Cardiac fibroblast (primary cell): Measurements from ENCODE around the gene ERC2.
A peak's percentile ranks its signal among the peaks of the same experiment; 100 is the strongest.
"Not testable (repeated sequence)": the region's sequence is repeated elsewhere in the genome, so short reads cannot be mapped to it uniquely, and the experiment has no call there.

ENCODE experiments used
- DNase-seq, 2 donors: peaks; one replicate each; pipeline versions ENCODE4 v3.0.0 to v3.0.0-alpha.2; 2010; ENCODE audit warnings: low read depth in 2 of 2
- H3K4me3 ChIP-seq, 2 donors: replicated peaks in 1 of 2; 1 replicate in 1 of 2; 2 replicates in 1 of 2; pipeline ENCODE4 v1.5.1; 2011; ENCODE audit warnings: low read depth in 2 of 2, low read length in 2 of 2, mild to moderate bottlenecking in 2 of 2, moderate library complexity in 1 of 2
- TF ChIP-seq, protein P1 (sequence below): IDR thresholded peaks from one replicate; pipeline ENCODE4 v1.5.1; 2011; ENCODE audit warnings: low read depth, mild to moderate bottlenecking, low read length, inconsistent platforms

ERC2 gene

DNA sequence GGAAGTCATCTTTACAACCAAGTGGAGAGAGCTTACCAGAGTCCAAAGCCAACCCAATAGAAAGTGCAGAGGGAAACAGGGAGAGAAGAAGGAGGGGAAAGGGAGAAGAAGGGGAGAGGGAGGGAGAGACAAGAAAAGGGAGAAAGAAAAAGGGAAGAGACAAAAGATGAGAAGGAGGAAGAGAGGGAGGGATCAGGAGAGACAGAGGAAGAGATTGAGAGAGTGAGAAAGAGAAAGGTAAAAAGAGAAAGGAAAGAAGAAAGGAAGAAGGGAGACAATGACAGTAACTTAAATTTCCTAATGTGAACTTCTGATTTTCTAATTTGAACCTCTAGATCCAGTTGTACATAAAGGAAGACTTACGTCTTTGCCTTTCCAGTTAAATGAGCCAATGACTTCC, 960.5 kb downstream of the ERC2 start:
- TF ChIP-seq, protein P1, sequence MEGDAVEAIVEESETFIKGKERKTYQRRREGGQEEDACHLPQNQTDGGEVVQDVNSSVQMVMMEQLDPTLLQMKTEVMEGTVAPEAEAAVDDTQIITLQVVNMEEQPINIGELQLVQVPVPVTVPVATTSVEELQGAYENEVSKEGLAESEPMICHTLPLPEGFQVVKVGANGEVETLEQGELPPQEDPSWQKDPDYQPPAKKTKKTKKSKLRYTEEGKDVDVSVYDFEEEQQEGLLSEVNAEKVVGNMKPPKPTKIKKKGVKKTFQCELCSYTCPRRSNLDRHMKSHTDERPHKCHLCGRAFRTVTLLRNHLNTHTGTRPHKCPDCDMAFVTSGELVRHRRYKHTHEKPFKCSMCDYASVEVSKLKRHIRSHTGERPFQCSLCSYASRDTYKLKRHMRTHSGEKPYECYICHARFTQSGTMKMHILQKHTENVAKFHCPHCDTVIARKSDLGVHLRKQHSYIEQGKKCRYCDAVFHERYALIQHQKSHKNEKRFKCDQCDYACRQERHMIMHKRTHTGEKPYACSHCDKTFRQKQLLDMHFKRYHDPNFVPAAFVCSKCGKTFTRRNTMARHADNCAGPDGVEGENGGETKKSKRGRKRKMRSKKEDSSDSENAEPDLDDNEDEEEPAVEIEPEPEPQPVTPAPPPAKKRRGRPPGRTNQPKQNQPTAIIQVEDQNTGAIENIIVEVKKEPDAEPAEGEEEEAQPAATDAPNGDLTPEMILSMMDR, result no peak
- H3K4me3 ChIP-seq, result no peak overlapping the region
- no peak for DNase-seq

DNA sequence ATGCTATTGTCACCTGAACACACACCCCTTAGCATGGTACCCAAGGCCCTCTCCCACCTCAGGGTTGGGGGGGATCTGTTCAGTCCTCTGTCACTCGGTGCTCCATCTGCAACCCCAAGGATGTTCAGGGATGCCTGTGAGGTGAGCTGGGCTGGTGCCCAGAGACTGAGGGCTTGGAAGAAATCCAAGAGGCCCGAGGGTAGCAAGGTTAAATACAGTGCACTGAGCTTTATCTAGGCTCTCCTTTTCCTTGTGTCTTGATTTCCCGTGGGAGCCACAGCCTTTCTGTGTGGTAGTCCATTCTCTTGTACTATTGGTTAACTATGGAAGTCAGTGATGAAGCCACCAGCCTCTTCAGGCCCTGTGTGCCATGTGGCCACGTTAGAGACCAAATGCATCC, 962.5 kb downstream of the ERC2 start:
- TF ChIP-seq, protein P1, result no peak
- H3K4me3 ChIP-seq, result no peak overlapping the region
- no peak for DNase-seq

GRCh38 chr3:55505102-55505501, 963.2 kb downstream of the ERC2 start:
- peak in 1 of 2 donors; percentile 47 for DNase-seq
- TF ChIP-seq, protein P1, result peak; percentile 21
- not testable (repeated sequence) for H3K4me3 ChIP-seq

DNA sequence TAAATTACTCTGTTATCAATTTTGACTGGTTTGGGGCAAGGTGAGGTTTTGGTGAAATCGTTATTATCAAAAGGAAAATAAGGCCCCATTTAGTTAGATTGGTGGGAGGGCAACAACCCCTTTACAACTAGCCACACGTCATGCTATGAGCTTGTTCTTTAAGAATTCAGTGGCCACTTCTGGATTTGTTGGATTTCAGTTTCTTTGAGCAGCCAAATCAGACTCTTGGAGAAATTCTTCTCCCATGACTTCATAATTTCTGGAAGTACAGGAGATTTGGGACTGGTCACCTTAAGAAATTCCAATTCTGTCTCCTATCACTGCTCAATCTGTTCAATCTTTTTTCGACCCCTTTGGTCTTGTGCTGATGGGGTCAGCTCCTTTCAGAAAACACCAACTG, 966.4 kb downstream of the ERC2 start:
- no peak overlapping the region for H3K4me3 ChIP-seq
- TF ChIP-seq, protein P1, result no peak
- DNase-seq, result no peak

- TF ChIP-seq, protein P1, result no peak
- DNase-seq, result peak in 1 of 2 donors; percentile 65
- H3K4me3 ChIP-seq, result no peak overlapping the region
These were observed 967.5 kb downstream of the ERC2 start for GRCh38 chr3:55500555-55501330.

DNA sequence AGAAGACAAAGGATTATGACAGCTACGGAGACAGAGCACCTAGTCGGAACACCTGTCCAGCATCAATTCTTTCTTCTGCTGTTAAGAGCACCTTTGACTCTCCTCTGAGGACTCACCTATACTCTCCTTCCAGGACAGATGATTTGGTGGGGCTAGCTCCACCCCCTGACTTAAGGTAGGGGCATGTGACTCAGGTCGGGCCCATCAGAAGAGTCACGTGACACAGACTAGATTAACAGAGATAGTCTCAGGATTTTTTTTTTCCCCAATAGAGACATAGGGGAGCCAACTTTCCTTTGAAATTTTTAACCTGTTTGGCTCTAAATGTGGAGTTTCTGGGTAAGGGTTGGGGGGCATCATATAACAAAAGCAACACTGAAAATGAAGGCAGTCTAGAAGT, 969.7 kb downstream of the ERC2 start:
- TF ChIP-seq, protein P1, result no peak
- DNase-seq, result no peak

DNA sequence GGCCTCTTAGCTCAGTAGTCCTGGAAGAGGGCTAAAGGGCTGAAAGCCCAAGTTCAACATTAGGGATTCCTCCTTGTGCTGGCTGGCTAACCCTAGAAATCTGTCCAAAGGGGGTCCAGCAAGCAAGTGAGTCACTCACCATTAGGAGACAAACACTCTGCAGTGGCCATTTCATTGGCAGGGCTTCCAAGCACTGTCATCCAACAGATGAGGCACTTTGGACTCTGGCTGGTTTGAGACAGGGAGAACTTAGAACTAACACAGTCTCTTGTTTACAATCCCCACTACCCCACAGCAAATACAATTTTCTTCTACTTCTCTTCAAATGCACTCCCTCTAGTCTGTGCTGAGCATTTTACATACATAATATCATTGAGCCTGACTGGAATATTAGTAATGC, 971.0 kb downstream of the ERC2 start:
- TF ChIP-seq, protein P1, result no peak
- DNase-seq, result no peak
- H3K4me3 ChIP-seq, result no peak overlapping the region

More for the DNA sequence above, 969.7 kb downstream of the ERC2 start:
- H3K4me3 ChIP-seq, result no peak overlapping the region
